Astrocyte (in vitro differentiated cells and primary cell): ENCODE data around the gene LAMA3.

ENCODE experiments used
- CTCF ChIP-seq: IDR thresholded peaks from 2 replicates; pipeline ENCODE4 v1.5.1; 2011; ENCODE audit warnings: low read depth, mild to moderate bottlenecking, inconsistent platforms, low read length, moderate library complexity; ENCODE audit not compliant: insufficient read depth
- EZH2 ChIP-seq: IDR thresholded peaks from 2 replicates; pipeline ENCODE4 v1.6.1; 2012; ENCODE audit warnings: mild to moderate bottlenecking, low read length, inconsistent platforms; ENCODE audit not compliant: insufficient read depth

GRCh38 chr18:23977103-23977502, 287.9 kb downstream of the LAMA3 start:
- no peak for TF ChIP-seq CTCF
- no peak for TF ChIP-seq EZH2
